Ovary (tissue), 3 donors: Measurements from ENCODE around the gene FLT3LG.

Experiments
- POLR2A ChIP-seq: fragments of 450-650 bp; IDR thresholded peaks from one replicate; pipeline ENCODE4 v1.6.1; 2017; ENCODE audit warnings: antibody characterized with exemption, mild to moderate bottlenecking, moderate library complexity
- TF ChIP-seq, protein P1 (sequence below), 3 donors: fragments of 450-650 bp in 2 of 3; fragments of 200-600 bp in 1 of 3; IDR thresholded peaks; one replicate each; pipeline versions ENCODE4 v1.5.1 to v1.8.0; 2016 to 2022; ENCODE audit warnings: antibody characterized with exemption in 3 of 3, mild to moderate bottlenecking in 1 of 3
- donor health status: DM: no; HTN: no; CAD: no.

DNA sequence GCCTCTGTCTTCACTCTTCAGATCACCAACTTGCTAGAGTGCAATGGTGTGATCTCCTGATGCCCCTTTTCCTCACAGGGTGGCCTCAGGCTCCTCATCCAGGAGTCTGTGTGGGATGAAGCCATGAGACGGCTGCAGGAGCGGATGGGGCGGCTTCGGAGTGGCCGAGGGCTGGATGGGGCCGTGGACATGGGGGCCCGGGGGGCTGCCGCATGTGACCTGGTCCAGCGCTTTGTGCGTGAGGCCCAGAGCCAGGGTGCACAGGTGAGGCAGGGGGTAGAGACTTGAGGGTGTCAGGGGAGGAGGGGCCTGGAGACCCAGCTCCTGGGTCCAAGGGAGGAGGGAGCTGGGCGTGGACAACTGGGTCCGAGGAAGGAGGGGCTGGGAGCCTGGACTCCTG, 11.5 kb upstream of the FLT3LG start:
- TF ChIP-seq, protein P1, sequence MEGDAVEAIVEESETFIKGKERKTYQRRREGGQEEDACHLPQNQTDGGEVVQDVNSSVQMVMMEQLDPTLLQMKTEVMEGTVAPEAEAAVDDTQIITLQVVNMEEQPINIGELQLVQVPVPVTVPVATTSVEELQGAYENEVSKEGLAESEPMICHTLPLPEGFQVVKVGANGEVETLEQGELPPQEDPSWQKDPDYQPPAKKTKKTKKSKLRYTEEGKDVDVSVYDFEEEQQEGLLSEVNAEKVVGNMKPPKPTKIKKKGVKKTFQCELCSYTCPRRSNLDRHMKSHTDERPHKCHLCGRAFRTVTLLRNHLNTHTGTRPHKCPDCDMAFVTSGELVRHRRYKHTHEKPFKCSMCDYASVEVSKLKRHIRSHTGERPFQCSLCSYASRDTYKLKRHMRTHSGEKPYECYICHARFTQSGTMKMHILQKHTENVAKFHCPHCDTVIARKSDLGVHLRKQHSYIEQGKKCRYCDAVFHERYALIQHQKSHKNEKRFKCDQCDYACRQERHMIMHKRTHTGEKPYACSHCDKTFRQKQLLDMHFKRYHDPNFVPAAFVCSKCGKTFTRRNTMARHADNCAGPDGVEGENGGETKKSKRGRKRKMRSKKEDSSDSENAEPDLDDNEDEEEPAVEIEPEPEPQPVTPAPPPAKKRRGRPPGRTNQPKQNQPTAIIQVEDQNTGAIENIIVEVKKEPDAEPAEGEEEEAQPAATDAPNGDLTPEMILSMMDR (IDR thresholded peaks at IDR 0.05) = no peak
- no peak for TF ChIP-seq POLR2A
